SK-N-DZ (cell line): Measurements from ENCODE around the gene TCL1B.

Experiments
- DNase-seq: peaks from one replicate; pipeline ENCODE4 v3.0.0-alpha.2; 2015; ENCODE audit warnings: low spot score

The TCL1B gene

GRCh38 chr14:95666450-95666849 is 19.8 kb upstream of the TCL1B start:
- no peak for DNase-seq

- DNase-seq, result no peak
Measured at GRCh38 chr14:95667249-95667693, 19.0 kb upstream of the TCL1B start.

DNA sequence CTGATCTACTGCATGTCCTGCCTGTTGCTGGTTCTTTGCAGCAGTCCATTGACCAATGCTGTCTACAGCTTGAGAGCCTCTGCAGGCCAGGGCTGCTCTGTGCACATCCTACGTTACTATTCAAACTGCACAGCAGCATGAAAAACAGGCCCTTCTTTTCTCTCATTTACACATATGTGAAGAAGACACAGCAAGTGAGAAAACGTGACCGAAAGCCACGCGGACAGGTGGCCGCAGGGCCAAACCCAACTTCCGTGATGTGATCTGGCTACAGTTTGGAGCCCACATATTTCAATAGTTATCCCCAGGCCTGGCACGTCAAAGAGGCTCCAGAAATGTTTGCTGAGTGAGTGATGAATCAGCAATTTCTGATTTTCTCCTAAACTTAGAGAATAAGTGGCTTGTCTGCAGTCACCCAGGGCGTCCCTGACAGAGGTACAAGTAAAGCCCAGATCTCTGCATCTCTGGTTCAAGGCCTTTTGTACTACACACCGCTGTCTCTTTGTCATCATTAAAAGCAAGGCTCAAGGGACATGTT is 17.9 kb upstream of the TCL1B start:
- DNase-seq, result no peak

- no peak for DNase-seq
Measured at GRCh38 chr14:95674613-95675012, 11.6 kb upstream of the TCL1B start.

- DNase-seq, result no peak
Measured at GRCh38 chr14:95675486-95675885, 10.7 kb upstream of the TCL1B start.

GRCh38 chr14:95677179-95677835 is 8.9 kb upstream of the TCL1B start:
- DNase-seq, result no peak

- no peak for DNase-seq
Measured at GRCh38 chr14:95679148-95679815, 6.9 kb upstream of the TCL1B start.

DNA sequence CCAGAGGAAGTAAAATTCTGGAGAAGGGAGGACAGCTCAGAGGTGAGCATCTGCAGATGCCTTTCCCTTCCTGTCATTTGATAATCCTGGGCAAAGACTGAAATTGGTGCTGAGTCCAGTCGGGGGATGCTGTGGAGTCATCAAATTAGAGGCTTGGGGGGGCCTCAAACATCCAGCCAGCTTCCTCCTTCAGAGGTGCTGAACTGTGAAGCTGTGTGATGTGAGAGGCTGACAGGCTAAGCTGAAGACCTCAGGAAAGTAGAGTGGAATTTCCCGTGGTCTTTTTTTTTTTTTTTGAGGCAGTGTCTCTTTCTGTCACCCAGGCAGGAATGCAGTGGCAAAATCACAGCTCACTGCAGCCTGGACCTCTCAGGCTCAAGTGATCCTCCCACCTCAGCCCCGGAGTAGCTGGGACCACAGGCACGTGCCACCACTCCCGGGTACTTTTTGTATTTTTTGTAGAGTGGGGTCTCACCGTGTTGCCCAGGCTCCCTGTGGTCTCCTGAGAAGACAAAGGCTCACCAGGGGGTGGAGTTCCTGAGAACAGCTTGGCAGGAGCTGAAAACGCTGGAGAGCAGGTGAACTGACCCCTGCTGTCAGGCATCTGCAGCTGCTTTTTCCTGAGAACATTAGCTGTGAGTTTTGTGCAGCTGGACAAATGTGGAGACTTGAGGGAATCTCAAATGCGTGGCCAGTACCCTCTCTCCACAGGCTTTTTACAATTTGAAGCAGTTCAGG is 6.1 kb upstream of the TCL1B start:
- DNase-seq, result no peak

- no peak for DNase-seq
Measured at GRCh38 chr14:95681153-95681552, 5.1 kb upstream of the TCL1B start.

GRCh38 chr14:95683793-95684192 is 2.4 kb upstream of the TCL1B start:
- DNase-seq, result no peak

- no peak for DNase-seq
Measured at GRCh38 chr14:95686935-95687334, 709 bp downstream of the TCL1B start.

DNA sequence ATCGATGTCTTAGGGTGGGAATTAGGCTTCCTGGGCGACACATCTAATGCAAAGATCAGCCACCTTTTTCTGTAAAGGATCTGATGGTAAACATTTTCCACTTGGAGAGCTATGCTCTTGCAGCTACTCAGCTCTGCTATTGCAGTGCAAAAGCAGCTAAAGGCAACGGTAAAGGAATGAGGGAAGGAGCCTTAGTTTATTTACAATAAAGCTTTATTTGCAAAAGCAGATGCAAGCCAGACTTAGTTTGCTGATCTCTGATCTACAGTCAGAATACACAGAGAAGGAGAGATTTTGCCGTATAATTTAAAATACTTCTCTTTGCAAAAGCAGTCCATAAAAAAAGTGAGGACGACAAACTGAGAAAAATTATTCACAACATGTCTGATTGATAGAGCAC is 3.2 kb downstream of the TCL1B start:
- DNase-seq, result no peak

DNA sequence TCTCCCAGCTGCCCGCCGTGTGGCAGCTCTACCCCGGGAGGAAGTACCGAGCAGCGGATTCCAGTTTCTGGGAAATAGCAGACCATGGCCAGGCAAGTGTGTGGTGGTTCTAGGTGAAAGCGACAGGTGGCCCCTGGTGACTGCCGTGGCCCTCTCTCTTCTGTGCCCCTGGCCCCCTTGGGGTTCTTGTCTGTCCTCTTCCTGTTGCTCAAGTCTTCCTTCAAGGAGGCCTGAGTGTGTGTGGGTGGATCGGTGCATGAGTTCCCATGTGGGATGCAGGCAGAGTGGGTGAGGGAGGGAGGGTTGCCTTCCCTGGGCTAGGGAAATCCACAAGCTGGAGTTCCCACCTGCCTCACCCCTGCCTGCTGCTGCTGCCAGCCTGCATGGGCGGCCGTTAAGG is 4.6 kb downstream of the TCL1B start:
- DNase-seq, result no peak

GRCh38 chr14:95691591-95691990 is 5.4 kb downstream of the TCL1B start:
- DNase-seq, result no peak

DNA sequence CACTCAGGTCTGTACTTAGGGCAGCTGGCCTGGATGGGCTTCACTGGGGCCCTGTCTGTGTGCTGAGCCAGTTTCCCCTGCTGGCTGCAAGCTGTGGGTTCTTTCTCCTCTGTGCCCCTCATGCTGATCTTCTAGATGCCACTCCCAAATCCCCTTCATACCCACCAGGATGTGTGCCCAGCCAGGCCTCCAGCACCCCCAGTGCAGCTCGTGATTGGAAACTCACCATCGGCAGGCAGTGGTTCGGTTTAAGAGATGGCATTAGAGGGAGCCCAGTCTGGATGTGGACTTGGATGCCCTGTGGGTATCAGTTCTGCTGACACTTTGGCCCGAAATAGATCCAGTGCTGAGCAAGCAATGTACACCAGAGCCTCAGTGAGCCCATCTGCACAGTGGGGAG is 5.9 kb downstream of the TCL1B start:
- no peak for DNase-seq

- no peak for DNase-seq
Measured at GRCh38 chr14:95695051-95695450, 8.8 kb downstream of the TCL1B start.

DNA sequence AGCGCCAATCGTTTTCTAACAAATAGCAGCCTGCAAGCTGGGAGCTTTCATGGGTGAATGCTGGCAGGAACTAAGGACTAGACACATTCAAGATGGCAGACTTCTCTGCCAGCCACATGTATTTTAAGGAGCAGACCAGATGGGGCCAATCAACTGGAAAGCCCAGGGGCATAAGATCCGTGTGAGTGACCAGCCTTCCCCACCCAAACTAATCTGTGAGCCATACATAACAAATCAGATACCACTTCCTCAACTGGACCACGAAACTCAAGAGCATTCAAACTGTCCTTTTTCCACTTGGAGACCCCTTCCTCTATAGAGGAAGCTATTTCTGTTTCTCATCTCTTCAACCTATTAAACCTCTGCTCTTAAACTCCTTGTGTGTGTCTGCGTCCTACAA is 9.7 kb downstream of the TCL1B start:
- DNase-seq, result no peak

- DNase-seq, result no peak
Measured at GRCh38 chr14:95696741-95697140, 10.5 kb downstream of the TCL1B start.

- DNase-seq, result no peak
Measured at GRCh38 chr14:95697764-95698163, 11.5 kb downstream of the TCL1B start.

DNA sequence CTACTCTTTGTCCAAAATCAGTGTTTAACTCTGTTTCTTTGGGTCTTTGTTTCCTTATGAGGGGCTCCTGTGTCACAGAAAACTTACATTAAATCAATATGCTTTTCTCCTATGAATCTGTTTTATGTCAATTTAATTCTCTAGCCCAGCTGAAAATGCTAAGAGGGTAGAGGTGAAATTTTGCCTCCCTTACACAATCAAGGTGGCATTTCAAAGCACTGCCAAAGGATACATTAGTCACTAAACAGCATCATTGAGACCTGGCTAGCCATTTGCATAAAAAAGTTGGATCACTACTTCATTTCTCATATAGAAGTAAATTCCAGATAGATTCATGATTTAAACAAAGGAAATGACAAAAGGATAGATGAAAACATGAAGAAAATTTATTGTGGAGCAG is 12.1 kb downstream of the TCL1B start:
- no peak for DNase-seq

DNA sequence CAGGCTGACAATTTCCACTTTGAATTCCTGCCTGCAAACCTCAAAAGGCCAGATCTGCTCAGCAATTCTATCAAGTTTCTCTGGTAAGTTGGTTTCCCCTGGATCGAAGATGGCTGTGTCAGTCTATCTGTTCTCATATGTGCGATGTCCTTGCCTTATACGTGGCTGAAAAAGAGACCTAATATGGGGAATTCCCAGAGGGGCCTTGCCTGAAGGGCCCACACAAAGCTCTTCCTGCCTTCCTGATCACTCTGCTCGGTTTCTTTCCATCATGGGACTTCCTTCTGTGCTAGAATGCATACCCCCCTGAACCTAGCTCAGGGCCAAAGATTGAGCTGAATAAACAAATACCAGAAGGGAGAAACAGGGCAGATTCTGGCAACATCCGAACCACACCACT is 13.2 kb downstream of the TCL1B start:
- DNase-seq, result no peak

- DNase-seq, result no peak
Measured at GRCh38 chr14:95700221-95700976, 14.2 kb downstream of the TCL1B start.
